ENCODE data around the gene SIK2. TPM values are rescaled to one million over a fixed set of nuclear protein-coding genes. Genes with fewer than 3 reads are reported as not detected.

SIK2 gene
- total RNA-seq, 1 donor from 2014 or later: 26.3 TPM

GRCh38 chr11:111772535-111772934 lies 170.3 kb downstream of the SIK2 start:
- no peaks in the 10 kb centered on the region for H3K36me3 ChIP-seq
- H3K4me1 ChIP-seq: peaks cover 24% of the 10 kb centered on the region
- no peaks in the 10 kb centered on the region for H3K9me3 ChIP-seq
- no peak overlapping the region for H3K27ac ChIP-seq
- H3K4me3 ChIP-seq: no peak overlapping the region
- H3K27me3 ChIP-seq (ENCODE audit: low read depth): no peaks in the 10 kb centered on the region
- TF ChIP-seq CTCF (IDR thresholded peaks at IDR 0.05): no peak
- DNase-seq (no peak), ATAC-seq (no peak)
- intact Hi-C loops (cut with DNase I): no loop called here

- H3K4me1 ChIP-seq: peaks cover 21% of the 10 kb centered on the region
- H3K4me3 ChIP-seq: no peak overlapping the region
- DNase-seq: no peak
- H3K27ac ChIP-seq: no peak overlapping the region
- no peaks in the 10 kb centered on the region for H3K36me3 ChIP-seq
- H3K27me3 ChIP-seq (ENCODE audit: low read depth): no peaks in the 10 kb centered on the region
- peak; percentile 40 to 75 for ATAC-seq
- no peak for TF ChIP-seq CTCF (IDR thresholded peaks at IDR 0.05)
- intact Hi-C loops (cut with DNase I): loop anchor here (5.0 kb wide), 1 partner anchor 173 kb away; the partner anchor contains the start of gene SIK2
- H3K9me3 ChIP-seq: no peaks in the 10 kb centered on the region
Observed at GRCh38 chr11:111774955-111775710, 172.9 kb downstream of the SIK2 start.

GRCh38 chr11:111776398-111777093 lies 174.3 kb downstream of the SIK2 start:
- no peaks in the 10 kb centered on the region for H3K36me3 ChIP-seq
- no peak for ATAC-seq
- intact Hi-C loops (cut with DNase I): loop anchor here (5.0 kb wide), 1 partner anchor 174 kb away; the partner anchor contains the start of gene SIK2
- no peaks in the 10 kb centered on the region for H3K9me3 ChIP-seq
- no peak overlapping the region for H3K4me3 ChIP-seq
- H3K27ac ChIP-seq: no peak overlapping the region
- peaks cover 21% of the 10 kb centered on the region for H3K4me1 ChIP-seq
- DNase-seq: no peak
- H3K27me3 ChIP-seq (ENCODE audit: low read depth): no peaks in the 10 kb centered on the region
- no peak for TF ChIP-seq CTCF (IDR thresholded peaks at IDR 0.05)

GRCh38 chr11:111777094-111778046 lies 175.1 kb downstream of the SIK2 start:
- Histone ChIP-seq H3K27ac (no peak overlapping the region), H3K27me3 (ENCODE audit: low read depth) (no peaks in the 10 kb centered on the region), H3K36me3 (no peaks in the 10 kb centered on the region), H3K9me3 (no peaks in the 10 kb centered on the region), H3K4me3 (no peak overlapping the region), H3K4me1 (peaks cover 21% of the 10 kb centered on the region)
- DNase-seq: no peak
- intact Hi-C loops (cut with DNase I): loop anchor here (5.0 kb wide), 1 partner anchor 175 kb away; the partner anchor contains the start of gene SIK2
- peak; percentile 81 for TF ChIP-seq CTCF (IDR thresholded peaks at IDR 0.05)
- ATAC-seq: peak; percentile 86 to 89

- no peak for TF ChIP-seq CTCF (IDR thresholded peaks at IDR 0.05)
- H3K4me3 ChIP-seq: no peak overlapping the region
- H3K4me1 ChIP-seq: peaks cover 21% of the 10 kb centered on the region
- no peak overlapping the region for H3K27ac ChIP-seq
- H3K9me3 ChIP-seq: no peaks in the 10 kb centered on the region
- H3K36me3 ChIP-seq: no peaks in the 10 kb centered on the region
- intact Hi-C loops (cut with DNase I): loop anchor here (5.0 kb wide), 1 partner anchor 176 kb away; the partner anchor contains the start of gene SIK2
- DNase-seq (no peak), ATAC-seq (no peak)
- H3K27me3 ChIP-seq (ENCODE audit: low read depth): no peaks in the 10 kb centered on the region
Observed at GRCh38 chr11:111778047-111778558, 175.9 kb downstream of the SIK2 start.

Data from lower lobe of right lung (tissue), 2 donors.